HG03066 (cell line): ENCODE data around the gene EPB41L1.

Experiments
- ATAC-seq: cut with Tn5 transposase; IDR thresholded peaks from one replicate; pipeline ENCODE4 v1.9.1; 2021; ENCODE audit warnings: low read depth; ENCODE audit not compliant: unreplicated experiment

Gene EPB41L1

DNA sequence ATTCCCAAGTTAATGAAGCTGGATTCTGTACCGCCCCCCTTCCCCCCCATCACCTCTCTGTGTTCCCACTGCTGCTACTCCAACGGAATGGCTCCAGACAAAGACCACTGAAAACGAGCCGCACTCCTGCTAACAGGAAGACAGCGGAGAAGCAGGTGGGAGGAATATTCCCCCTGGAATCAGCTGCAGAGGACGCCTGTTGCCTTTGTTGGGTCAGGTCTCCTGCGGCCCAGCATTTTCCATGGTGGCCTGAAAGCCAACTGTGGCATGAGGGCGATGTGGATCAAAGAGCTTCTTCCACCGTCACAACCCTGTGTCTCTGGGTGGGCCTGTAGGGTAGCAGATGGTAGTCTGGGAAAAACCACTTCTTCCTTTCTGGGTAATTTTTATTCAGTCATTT lies 98.5 kb downstream of the EPB41L1 start:
- ATAC-seq, result no peak

DNA sequence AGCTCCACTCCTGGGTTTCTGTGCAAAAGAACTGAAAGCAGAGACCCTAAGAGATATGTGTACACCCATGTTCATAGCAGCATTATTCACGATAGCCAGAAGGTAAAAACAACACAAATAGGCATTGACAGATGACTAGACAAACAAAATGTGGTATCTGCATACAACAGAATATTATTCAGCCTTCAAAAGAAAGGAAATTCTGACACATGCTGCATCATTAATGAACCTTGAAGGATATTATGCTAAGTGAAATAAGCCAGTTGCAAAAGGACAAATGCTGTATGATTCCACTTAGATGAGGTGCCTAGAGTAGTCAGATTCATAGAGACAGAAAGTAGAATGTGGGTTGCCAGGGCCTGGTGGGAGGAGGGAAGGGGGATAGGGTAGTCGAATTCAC lies 99.5 kb downstream of the EPB41L1 start:
- ATAC-seq, result no peak

DNA sequence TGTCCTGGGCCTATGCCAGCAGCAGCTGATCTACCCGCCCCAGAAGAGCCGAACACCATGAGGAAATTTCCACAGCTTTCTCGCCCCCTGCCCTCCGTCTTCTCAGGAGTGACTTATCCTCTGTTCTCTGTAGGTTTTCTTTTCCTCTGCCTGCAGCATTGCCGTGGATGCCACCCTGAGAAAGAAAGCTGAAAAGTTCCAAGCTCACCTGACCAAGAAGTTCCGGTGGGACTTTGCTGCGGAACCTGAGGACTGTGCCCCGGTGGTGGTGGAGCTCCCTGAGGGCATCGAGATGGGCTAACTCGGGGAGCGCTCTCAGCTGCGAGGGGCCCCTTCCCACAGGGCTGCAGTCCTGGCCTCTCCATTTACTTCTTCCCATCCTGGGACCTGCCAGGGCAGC lies 100.9 kb downstream of the EPB41L1 start:
- ATAC-seq, result no peak

DNA sequence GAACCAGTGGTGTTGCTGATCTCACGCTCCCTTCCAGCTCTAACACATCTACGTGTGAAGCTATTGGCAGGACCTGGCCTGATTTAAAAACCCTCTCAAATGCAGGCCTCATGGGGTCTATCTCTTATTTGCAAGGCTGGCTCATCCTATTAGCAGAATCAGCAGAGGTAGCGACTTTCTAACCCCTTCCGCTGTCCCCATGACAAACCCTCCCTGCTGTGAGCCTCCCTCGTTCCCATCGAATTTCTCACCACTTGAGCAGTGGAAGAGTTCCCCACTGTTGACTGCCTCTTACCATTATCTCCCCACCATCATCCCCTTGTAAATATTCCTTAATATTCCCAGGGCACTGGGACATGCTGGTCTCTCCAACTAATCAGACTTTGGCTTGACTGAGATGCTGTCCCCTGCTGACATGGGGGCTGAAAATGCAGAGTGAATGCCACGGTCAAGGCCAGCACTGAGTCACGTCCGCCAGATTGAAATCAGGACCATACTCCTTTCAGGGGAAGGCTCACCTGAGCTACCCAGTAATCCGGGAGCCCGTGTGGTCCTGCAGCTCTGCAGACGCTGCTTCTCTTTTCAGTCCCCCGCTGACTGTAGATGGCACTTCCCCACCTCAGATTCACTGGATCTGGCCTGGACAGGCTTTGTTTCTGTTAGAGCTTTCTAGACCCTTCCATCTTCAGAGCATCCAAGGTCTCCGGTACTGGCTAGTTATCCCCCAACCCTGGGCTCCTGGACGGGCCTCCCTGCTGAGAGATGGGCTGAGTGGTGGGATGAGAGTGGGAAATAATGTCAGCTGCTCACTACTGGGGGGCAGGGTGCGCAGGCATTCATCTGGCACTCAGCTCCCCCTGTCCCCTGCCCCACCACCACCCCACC lies 104.9 kb downstream of the EPB41L1 start:
- ATAC-seq, result no peak

DNA sequence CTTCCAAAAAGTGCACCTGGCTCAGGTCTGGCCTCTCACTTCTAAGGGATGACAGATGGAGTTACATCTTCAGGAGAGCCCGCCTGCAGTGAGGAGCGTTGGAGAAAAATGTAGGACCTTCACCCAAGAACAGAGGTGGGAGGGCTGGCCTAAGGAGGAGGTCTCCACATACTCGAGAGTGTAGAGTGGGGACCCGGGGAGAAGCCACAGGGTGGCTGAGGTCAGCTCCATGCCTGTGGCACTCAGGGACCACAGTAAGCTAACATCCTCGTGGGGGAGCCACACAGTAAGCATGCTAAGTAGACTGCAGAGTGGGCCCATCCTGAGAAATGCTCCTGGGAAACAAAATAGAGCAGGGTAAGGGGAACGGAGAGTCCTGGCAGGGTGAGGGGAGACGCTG lies 105.8 kb downstream of the EPB41L1 start:
- ATAC-seq, result no peak

DNA sequence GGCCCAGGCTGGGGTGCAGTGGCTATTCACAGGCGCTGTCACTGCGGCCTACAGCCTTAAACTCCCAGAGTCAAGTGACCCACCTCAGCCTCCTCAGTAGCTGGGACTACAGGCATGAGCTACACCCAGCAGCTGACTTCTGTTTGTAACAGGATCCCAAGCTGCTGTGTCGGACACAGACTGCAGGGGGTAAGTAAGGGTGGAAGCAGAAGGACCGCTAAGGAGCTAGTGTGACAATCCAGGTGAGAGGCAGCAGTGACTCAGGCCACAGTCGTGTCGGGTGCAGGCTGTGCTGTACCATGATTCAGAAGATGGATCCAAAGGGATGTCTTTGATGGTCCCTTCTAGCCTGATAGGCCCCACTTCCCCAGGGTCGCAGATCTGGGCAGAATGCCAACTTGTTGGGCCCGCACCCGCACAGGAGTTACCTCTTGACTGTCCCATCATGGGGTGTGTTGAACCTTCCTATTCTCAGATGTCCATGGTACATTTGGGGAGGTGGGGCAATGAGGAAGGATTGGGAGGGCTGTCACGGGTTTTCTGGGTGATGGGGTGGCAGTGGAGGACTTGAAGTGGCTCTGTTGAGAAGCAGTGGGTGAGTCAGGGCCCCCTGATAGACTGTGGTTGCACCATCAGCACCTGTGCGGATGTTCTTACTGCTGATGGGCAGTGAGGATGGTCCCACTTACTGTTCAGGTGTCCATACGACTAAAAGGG lies 107.0 kb downstream of the EPB41L1 start:
- ATAC-seq, result no peak

DNA sequence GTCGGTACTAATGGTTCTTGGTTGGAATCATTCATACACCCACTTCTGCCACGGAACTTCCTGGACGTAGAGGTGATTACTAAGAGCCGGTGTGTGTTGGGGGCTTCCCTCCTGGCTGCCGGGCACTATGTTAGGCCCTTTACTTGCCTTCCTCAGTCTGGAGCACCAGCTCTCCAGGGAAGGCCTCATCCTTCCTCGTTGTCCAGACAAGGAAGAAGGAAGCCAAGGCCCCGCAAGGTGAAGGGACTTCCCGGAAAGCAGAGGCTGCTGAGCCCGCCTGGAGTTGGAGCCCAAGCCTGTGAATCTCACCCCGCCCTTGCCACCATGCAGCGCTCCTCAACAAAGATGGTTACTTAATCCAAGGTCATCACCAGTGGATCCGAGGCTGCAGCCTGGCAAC lies 107.9 kb downstream of the EPB41L1 start:
- no peak for ATAC-seq

DNA sequence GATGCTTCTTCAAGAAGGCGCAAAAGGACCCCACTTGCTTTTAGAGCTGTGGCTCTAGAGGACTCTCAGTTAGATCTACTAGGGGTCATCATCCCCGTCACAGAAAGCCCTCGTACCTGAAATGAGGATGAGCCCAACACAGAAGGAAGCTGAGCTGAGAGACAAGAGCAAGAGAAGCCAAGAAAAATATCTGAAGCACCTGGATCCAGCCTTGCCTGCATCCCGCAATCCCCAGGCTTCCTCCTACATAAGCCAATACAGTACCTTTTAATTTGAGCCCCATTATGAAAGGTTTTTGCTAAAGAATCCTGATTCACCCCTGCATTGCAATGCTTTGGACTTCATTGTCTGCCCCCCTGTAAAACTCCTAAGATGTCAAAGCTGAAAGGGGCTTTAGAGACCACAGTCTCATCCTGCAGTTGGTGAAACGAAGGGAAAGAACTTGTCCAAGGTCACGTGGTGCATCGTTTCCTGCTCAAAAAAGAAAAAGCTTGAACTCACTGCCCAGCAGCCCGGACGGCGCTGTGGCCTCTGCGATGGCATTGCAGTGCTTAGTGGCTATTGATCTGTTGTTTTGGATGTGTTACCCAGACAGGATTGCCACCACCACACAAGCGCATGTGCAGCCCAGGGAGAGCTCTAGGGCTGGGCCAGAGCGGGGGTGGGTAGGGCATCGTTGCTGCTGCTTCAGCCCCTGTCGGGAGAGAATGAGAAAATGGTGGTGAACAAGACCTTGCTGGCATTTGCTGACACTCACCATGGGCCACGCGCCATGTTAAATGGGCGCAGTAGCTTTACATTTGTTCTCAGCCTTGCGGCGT lies 110.1 kb downstream of the EPB41L1 start:
- ATAC-seq, result no peak

DNA sequence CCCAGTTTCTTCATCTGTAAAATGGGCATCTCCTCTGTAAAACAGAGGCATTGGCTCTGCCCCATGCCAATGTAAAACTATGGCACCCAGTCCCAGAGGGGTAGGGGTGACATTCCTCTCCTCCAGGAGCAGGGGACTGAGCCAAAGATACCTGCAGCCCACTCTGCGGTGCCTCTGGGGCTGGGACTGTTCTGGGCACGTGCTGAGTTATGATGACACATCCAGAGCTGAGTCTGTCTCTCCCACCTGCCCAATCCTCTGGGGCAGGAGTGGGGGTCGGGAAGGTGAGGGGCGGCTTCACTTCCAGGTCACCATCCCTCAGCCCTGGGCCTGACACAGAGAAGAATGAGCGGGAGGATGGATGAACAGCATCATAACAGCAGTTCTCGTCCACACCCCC lies 111.6 kb downstream of the EPB41L1 start:
- ATAC-seq, result no peak

DNA sequence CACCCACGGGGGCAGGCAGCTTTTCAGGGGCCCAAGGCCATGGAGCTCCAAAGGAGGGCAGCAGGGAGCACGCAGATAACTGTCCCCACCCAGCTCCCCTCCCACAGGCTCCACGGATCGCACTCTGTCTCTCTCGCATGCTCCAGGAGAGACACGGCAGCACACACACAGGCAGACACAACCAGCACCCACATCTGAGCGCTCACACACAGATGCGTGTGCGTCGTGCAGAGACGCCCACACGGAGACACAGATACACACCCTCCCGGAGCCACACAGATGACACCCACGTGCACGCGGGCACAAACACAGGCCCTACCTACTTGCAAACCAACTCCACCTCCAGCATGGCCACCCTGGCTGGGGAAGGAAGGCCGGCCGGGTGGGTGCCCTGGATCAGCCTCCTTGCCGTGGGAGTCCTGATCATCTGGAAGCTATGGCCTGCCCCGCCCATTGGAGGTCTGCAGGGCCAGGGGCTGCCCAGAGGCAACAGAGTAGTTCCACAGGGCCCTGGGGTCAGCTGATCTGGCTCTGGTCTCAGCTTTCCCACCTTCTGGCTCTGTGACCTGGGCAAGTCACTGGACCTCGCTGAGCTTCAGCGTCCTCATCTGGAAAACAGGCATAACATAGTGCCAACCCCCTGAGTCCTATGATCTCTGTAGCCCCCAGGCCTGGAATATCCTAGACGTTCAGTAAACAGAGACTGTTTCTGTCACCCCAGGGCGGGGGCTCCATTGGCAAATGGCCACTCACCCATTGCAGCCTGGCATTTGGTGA lies 113.3 kb downstream of the EPB41L1 start:
- ATAC-seq, result no peak

DNA sequence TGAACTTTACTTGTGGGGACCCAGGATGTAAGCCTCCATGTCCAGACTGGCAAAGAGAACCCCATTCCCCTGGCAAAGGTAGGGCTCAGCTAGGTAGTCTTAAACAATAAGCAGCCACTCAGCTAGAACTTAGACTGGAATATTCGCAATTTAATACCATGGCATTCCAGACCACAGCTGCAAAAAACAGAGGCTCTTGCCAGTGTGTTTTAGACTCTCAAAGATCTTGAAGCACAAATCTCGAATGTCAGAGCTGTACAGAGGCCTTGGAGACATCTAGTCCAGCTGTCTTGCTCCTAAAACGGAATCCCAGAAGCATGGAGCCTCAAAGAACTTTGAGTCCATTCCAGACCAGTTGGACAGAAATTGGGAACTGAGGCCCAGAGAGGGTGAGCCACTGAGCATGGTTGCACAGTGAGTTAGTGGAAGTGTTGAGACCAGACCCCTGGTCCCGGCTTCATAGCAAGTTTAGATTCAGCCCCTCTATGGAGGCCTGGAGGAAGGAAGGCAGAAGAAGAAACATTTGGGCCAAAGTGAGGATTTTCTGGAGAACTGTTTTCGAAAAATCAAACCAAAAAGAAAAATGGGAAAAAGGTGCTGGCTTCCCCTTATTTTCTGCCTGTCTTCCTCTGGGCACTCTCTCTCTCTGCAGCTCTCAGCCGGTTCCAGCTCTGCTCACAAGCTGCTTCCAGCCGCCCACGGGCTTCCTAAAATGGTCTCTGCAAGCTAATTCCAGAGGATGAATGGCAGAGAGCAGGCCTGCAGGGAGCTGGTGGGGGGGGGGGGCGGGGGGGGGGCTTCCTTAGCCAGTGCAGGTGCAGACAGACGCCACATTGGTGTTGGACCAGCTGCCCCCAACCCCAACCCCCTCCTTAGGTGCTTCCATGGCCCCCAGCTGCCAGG lies 114.2 kb downstream of the EPB41L1 start:
- ATAC-seq, result no peak

DNA sequence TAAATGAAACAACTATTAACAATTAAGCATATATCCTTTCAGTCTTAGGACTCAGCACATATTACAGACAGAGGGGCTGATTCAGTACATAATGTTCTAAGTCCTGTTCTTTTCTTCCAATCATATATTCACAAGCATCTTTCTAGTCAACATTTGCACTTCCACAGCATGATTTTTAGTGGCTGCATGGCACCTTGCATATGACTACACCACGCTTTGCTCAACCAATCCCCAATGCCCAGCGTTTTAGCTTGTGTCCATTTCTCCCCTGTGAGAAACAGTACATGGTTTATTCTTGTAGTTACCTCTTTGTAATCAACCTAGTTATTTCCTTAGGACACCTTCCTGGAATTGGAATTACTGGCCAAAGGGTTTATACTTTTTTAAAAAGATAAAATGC lies 115.0 kb downstream of the EPB41L1 start:
- ATAC-seq, result no peak

DNA sequence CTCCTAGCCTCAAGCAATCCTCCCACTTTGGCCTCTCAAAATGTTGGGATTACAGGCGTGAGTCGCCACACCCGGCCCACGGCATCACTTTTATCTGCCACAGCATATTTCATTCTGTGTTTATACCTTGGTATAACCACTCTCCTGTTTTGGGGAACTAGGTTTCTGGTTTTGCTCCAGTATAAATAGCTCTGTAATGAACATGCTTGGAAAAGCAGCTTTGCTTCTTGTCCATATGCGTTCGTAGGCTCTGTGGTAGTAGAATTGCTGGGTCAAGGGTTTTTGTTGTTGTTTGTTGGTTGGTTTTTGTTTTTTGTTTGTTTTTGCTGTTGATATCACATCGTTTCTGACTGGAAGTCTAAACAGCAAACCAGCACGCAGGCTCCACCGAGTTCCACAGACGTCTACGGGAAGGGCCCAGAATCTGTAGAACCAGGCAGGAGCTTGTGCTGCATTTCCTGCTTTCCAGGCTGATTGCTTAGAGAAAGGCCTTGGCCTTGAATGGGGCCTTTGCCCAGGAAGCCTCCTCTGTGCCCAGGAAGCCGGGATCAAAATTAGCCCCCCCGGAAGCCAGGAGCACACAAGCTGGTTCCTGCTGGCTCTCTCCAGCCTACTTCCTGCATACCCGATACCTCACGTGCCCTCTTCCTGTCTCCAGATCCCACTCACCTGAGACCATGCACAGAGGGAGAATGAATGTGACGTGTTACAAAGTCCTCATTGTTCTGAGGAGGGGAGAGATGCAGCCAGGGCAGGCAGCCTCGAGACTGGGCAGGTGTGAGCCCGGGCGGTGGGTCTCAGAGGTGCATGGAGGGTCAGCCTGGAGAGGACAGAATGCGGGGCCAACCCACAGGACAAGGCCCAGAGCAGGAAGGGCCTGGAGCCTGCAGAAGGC lies 116.5 kb downstream of the EPB41L1 start:
- ATAC-seq, result no peak

DNA sequence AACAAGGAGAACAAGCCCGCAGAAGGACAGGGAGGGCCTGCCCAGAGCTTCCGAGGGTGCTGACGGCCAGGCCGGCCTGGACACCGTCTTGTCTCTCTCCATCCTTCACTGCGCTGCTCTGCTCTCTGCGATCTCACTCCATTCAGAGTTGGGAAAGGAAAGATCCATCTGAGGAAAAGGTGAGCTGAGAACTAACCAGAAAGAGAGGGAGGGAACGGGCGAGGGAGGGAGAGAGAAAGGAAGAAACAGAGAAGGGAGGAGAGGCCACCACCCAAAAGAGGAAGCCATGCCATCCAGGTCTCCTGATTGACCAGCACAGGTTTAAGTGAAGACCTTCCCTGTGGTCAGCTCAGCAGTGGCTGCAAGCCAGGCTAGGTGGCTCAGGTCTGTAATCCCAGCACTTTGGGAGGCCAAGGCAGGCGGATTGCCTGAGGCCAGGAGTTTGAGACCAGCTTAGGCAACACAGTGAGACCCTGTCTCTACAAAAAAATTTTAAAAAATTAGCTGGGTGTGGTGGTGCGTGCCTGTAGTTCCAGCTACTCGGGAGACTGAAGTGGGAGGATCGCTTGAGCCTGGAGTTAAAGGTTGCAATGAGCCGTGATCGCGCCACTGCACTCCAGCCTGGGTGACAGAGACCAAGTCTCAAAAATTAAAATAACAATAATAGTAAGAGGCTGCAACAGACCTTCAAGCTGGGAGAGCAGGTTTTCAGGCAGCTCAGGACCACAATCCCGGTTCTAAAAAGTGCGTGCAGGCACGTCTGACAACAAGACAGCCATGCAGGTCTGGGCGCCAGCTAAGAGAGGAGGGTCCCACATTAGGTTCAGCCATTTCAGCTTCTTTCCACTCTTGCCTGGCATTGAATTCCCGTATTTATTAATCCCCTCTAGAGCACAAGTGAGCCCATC lies 117.4 kb downstream of the EPB41L1 start:
- ATAC-seq, result no peak

DNA sequence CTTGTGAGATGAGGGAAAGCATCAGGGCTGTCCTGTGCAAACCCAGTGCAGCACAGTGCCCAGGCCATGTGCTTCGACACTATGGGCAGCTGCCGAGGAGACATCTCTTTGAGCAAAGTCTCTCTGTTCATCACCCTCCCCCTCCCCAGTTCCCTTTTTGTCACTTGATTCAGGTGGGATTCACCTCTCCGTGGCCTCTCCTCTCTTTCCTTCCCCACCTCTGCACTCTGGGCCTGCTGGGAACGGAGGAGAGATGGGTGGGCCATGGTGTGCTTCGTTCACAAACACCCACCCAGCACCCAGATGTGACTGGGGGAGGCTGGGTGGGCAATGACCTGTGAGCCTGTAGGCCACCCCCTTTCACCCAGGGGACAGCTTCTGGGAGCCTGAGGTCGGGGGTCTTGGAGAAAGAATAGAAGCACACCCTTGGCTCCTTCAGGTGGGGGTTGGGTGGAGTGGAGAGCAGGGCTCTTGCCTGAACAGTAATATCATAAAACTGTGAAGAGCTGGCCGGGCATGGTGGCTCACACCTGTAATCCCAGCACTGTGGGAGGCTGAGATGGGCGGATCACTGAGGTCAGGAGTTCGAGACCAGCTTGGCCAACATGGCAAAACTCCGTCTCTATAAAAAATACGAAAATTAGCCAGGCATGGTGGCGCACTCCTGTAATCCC lies 118.1 kb downstream of the EPB41L1 start:
- no peak for ATAC-seq

DNA sequence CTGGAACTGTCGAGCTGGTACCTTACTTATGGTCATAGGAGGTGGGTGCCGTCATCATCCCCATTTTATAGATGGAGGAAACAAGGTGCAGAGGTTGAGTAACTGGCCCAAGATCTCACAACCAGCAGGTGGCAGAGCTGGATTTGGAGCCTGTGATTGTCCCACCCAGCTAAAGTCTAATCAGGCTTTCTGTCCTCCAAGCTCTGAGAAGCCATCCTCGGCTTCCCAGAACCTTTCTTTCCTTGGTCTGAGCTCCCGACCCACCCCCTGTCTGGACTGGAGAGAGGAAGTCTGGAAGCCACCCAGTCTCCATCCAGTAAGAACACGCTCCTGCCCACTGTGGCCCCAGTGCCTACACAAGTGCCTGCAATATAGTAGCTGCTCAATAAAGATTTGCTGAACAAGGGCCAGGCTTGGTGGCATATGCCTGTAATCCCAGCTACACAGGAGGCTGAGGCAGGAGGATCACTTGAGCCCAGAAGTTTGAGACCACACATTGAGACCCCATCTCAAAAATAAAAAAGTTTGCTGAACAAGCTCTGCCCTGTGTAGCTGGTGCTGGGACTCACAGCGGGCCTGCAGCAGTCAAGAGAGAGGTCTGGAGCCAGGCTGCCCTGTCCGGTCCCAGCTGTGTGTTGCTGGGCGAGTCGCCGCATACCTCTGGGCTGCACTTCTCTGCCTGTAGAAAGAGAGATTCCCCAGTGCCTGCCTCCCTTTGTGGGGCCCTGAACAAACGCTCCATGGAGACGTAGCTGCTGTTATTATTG lies 119.1 kb downstream of the EPB41L1 start:
- ATAC-seq, result no peak
